Measurements from ENCODE around the gene VGLL4.

GRCh38 chr3:11547498-11547897 lies 96.2 kb downstream of the VGLL4 start:
- TF ChIP-seq, protein P1, sequence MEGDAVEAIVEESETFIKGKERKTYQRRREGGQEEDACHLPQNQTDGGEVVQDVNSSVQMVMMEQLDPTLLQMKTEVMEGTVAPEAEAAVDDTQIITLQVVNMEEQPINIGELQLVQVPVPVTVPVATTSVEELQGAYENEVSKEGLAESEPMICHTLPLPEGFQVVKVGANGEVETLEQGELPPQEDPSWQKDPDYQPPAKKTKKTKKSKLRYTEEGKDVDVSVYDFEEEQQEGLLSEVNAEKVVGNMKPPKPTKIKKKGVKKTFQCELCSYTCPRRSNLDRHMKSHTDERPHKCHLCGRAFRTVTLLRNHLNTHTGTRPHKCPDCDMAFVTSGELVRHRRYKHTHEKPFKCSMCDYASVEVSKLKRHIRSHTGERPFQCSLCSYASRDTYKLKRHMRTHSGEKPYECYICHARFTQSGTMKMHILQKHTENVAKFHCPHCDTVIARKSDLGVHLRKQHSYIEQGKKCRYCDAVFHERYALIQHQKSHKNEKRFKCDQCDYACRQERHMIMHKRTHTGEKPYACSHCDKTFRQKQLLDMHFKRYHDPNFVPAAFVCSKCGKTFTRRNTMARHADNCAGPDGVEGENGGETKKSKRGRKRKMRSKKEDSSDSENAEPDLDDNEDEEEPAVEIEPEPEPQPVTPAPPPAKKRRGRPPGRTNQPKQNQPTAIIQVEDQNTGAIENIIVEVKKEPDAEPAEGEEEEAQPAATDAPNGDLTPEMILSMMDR (IDR thresholded peaks at IDR 0.05): no peak
- TF ChIP-seq POLR2A (IDR thresholded peaks at IDR 0.05): no peak
- TF ChIP-seq POLR2AphosphoS5 (IDR thresholded peaks at IDR 0.05): no peak
- no peak for TF ChIP-seq EP300 (IDR thresholded peaks at IDR 0.05)
